Right ventricle myocardium inferior (tissue), 1 donor: ENCODE measurements around the gene TPPP. TPM values are rescaled to one million over a fixed set of nuclear protein-coding genes. Genes with fewer than 3 reads are reported as not detected.

ENCODE experiments used
- ATAC-seq: fragments of 200-7000 bp; cut with Tn5 transposase; one replicate; pipeline ENCODE4 v1.9.1; 2020; ENCODE audit warnings: mild to moderate bottlenecking, moderate library complexity
- DNase-seq: peaks from one replicate; pipeline ENCODE4 v3.0.0; 2021; ENCODE audit errors: missing footprints
- intact Hi-C: fragments of 100-400 bp; cut with DNase I; formaldehyde crosslinking; loops from one replicate; pipeline ENCODE4 v1.11.0; 2022
- total RNA-seq: library from RNA; stranded (reverse); fragmentation: NEBNext Ultra II Directional; extraction: Animal tissue kit (Norgen Biotek cat#: 25700); gene quantifications from one replicate; pipeline ENCODE4 v1.2.1, GENCODE V29; 2021
- donor health status: DM: no; HTN: yes; CAD: no; lungs with severe emphysema.

TPPP gene
- total RNA-seq, 1 donor from 2014 or later: 34.5 TPM

DNA sequence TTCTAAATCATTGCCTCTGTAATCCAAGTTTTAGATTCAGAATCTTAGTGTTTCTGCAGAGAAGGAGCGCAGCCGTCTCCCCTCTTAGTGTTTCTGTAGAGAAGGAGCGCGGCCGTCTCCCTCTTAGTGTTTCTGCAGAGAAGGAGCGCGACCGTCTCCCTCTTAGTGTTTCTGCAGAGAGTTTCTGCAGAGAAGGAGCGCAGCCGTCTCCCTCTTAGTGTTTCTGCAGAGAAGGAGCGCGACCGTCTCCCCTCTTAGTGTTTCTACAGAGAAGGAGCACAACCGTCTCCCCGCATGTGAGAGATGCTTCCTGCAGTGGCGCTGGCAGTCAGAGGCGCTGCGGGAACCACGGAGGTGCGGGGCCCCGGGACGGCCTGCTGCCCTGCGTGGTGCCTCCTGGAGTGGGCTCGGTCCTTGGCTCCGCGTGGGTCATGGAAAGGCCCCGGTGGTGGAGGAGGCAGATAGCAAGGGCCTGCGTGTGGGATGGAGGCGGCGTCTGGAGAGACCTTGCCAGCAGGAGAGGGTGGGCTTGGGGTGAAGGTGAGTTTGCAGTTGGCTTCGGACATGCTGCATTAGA lies 70.1 kb downstream of the TPPP start:
- intact Hi-C loops: no loop called here
- no peak for DNase-seq
- ATAC-seq: no peak

DNA sequence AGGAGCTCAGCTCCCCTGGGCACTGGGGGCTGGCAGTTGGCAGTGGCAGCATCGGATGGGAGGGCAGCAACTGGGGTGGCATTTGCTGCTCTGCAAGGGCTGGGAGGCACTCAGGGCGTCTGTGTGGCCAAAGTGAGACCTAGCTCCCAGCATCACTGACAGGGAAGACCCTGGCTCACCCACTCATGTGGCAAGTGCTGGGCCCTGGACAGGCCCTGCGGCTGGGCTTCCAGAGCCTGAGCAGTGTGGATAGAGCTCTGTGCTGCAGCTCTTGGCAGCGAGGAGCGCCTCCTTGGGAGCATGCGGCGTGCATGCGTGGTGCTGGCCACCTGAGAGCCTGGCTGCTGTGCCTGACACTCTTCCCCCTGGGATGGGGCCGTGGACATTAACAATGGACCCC lies 70.8 kb downstream of the TPPP start:
- DNase-seq: no peak
- intact Hi-C loops: no loop called here
- ATAC-seq: no peak

DNA sequence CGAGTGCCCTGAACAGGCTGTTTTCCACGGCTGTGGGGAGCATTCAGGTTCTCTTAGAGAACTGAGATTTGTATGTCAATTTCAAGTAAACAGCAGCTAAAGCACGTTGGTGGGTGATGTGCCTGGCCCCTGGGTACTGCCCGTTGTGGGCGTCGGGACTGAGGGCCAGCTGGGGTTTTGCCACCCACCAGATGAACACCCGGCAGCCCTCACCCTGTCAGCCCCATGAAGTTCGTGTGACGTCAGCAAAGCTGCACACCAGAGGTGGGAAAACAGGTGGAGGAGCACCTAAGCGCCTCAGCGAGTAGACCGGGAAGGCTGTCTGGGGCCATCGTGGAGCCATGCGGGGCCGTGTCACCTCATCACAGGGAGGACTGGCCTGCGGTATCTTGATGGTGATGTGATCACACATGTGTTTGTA lies 71.8 kb downstream of the TPPP start:
- intact Hi-C loops: no loop called here
- ATAC-seq (no peak), DNase-seq (no peak)

DNA sequence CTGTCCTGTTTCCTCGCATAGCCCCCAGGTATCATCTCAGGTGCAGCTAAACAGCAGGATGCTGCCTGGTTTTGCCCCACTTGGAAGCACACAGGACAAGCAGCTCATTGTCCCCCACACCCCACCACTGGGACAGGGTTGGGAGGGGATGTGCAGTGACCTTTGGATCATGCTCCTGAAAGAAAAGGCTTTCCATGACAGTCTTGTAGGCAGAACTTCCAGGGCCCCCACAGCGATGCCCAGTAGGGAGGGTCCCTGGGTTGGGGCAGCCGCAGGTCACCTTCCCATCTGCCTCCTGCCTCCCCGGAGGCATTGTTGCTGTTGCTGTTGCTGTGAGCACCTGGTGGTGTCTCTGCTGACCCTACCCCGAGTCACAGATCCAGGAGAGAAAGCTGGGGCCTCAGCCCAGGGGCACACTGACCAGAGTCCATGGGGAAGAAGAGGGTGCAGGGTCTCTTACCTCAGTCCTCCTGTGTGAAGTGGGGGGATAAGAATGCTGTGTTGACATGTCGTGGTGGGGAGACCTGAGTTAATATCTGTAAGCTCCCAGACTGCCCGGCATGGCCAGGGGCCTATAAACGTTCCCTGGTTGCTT lies 72.5 kb downstream of the TPPP start:
- intact Hi-C loops: no loop called here
- DNase-seq: no peak
- ATAC-seq: no peak

DNA sequence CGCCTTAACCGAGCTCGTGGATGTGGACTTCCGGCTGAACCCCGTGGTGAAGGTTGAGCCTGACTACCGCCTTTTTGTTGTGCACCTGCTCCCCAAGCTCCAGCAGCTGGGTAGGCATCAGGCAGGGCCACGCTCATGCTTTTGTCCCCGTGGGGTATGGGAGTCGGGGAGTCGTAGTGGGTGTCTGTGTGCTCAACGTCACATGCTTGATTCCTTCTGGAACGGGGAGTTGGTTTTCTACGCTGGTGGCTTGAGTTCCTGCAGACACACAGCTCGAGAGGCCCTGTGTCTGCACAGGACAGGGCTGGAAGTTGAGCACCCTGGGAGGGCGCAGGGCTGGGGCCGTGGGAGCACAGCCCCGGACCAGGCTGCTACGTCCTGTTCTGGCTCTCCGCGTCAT lies 73.0 kb downstream of the TPPP start:
- no peak for ATAC-seq
- intact Hi-C loops: no loop called here
- DNase-seq: no peak

DNA sequence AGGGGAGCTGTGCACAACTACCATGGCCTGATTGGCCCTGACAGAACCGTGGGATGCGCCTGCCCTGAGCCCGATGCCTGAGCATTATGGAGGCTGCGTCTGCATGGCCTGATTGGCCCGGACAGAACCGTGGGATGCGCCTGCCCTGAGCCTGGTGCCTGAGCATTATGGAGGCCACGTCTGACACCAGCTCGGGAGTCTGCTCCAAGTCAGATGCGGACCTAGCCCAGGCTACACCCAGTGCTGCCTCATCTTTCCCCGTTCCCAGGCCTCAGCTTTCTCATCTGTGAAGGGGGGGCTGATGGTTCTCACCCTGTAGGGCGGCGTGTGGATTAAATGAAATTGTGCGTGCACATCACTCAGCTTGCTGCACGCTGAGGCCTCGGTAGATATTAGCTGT lies 73.7 kb downstream of the TPPP start:
- intact Hi-C loops: no loop called here
- ATAC-seq: no peak
- DNase-seq: no peak

DNA sequence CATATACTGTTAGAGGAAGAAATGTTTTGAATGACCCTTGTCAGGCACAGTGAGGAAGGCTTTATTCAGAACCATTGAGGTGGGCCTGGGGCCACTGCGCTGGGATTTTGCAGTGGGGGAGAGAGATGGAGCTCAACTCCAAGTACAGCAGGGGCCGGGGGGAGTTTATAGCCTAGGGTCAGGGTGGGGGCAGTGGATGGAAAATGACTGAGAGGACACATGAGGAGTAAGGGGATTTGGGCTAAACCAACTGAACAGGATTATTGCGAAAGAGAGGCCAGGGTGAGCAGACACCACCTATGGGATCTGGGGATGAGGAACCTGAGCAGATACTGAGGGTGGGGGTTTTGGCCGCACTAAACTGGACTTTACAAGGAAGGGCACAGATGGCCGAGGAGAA lies 74.7 kb downstream of the TPPP start:
- intact Hi-C loops: no loop called here
- no peak for ATAC-seq

DNA sequence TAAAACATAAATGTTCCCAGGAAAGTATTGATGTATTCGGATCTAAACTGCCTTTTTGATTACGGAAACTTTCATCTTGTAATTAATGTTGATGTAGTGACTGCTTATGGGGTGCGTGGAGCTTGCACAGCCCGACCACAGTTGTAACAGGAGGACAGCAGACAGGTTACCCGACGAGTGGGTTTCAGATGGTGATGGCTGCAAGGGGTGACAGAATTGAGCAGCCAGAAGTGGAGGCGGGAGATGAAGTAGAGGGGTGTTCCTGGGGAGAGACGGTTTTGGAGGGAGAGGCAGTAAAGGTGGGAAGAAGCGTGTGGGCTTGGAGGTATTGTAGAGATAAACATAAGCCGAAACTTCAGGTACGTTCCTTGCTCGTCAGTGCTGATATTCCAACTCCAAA lies 75.3 kb downstream of the TPPP start:
- DNase-seq (no peak), ATAC-seq (no peak)
- intact Hi-C loops: no loop called here

More for the DNA sequence above, 74.7 kb downstream of the TPPP start:
- no peak for DNase-seq

DNA sequence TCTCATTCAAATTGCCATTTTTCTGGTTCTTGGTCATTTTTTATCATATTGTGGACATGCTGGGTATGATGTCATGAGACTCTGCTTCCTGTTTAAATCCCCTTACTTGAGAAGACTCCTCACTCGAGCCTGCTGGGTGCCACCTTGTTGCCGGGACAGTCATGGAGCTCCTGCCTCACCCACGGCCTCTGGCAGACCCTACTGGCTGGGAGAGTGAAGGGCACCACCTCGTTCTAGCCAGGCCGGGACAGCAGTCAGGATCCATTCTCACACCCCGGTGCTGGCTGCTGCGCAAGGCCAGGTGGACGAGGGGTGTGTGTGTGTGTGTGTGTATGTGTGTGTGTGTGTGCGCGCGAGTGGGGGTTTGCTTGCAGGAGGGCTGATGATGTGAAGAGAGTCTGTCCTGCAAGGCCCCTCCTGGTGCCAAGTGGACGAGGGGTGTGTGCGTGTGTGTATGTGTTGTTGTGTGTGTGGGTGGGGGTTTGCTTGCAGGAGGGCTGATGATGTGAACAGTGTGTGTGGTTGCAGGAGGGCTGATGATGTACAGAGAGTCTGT lies 76.6 kb downstream of the TPPP start:
- intact Hi-C loops: no loop called here
- ATAC-seq (no peak), DNase-seq (no peak)

DNA sequence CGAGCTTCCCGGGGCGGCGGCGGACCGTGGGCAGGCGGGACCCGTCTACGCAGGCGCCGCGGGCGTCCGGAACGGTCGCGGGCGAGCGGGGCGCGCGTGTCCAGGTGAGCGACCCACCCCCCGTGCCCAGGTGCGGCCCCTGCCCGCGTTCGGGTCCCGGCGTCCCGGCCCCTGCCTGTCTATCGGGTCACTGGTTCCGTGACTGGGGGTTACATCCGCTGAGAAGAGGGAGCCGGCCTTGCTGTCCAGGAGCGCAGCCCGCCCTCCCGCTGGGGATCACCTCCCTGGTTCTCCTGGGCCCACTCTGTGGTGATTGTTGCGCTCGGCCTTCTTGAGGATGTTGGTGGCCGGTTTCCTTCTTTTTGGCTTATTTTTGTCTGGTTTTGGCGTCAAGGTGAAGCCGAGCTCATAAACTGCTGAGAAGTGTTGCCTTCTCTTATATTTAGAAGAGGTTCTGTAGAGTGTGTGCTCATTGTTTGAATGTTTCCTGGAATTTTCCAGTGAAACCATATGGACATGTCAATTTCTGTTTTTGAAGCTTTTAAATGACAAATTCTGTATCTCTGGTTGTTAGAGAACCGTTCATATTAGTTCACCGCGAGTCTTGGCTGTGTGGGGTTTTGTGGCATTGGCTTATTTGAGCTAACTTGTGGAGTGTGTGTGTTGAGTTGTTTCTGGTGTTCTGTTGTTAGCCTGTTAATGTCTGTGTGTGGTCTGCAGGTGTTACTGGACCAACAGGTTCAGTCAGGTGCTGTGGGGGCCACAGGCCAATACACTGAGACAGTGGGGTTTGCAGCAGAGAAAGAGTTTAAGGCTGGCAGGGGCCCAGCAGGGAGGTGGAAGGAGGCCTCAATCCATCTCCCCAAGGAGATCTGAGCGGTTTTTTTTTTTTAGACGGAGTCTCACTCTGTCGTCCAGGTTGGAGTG lies 80.4 kb downstream of the TPPP start:
- intact Hi-C loops: no loop called here
- DNase-seq (peak; percentile 75), ATAC-seq (no peak)

DNA sequence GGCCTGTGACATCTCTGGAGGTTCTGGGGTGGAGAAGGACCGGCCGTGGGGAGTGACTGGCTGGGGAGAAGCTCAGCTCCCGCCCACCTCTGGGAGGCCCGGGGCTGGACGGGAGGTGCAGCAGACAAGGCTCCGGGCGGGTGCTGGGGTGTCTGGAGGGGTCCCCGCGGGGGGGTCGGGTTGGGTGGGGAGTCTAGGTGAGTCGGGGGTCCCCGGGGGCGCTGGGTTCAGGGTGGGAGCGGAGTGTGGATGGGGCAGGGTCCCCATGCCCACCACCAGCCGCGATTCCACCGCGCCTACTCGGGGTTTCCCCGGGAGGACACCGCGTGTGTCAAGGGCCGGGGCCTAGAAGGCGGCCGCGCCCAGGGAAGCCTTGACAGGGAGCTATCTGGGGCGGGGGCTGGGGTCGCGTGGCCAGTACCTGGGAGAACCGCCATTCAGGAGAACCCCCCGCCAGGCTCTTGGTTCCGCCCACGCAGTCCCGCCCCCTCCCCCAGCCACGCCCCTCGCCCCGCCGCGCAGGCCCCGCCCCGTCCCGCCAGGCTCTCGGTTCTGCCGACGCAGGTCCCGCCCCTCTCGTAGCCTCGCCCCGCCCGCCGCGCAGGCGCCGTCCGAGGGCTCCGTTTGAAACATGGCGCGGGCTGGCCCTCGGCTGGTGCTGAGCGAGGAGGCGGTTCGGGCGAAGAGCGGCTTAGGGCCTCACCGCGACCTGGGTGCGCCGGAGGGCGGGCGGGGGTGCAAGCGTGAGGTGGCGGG lies 81.2 kb downstream of the TPPP start, which contains the start of gene CEP72:
CEP72 (plus strand) TSS at position 610 of the 756 bp plus-strand sequence; CDS start at position 632, 22 bp downstream.
- DNase-seq: peak; percentile 96
- ATAC-seq: peak; percentile 97
- intact Hi-C loops: no loop called here

DNA sequence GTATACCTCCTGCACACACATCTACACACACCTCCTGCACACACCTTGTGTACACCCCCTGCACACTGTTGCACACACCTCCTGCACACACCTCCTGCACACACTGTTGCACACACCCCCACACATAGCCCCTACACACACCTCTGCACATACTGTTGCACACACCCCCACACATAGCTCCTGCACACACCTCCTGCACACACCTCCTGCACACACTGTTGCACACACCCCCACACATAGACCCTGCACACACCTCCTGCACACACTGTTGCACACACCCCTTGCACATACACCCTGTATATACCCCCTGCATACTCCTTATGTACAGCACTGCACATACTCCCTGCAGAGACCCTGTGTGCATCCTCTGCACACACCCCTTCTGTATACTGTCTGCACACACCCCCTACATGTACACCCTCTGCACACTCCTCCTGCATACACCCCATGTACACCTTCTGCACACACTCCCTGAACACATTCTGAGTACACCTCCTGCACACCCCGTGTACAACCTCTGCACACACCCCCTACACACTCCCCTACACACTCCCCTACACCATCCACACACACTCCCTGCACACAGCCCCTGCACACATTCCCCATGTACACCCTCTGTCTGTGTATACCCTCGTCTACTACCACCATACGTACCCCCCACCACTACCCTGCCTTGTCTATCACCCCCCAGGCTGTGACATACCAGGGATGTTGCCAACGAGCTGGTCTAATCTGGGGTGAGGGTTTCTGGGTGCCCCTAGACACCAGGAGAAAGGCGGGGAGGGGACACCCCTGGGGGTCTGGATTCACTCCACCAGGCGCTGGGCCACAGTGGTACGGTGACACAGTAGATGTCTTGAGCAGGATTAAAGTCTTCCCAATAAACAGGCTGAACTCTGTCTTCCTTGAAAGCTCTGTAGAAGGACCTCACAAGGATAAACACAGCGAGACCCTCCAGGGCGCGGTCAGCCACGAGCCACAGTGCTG lies 82.1 kb downstream of the TPPP start:
- intact Hi-C loops: no loop called here
- ATAC-seq (no peak), DNase-seq (no peak)

DNA sequence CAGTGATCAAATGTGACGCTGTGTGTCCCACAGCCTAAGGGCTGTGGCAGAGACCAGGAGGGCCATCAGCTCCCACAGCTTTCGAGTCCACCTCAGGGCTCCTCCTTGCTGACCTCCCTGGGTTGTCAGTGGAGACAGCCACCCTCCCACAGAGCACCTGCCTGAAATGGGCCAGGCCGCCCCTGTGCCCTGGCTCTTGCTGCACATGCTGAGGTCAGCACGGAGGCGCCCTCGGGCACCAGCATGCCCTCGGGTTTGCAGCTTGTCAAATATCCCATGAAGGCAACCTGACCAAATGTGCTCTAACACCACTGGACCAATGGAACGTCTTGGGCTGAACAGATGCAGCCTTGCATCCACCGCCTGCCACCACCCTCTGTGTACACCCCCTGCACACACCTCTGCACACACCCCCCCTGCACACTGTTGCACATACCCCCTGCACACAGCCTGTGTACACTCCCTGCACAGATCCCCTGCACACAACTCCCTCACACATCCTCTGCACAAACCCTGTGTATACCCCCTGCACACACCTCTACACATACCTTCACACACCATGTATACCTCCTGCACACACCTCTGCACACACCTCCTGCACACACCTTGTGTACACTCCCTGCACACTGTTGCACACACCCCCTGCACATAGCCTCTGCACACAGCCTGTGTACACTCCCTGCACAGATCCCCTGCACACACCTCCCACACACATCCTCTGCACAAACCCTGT lies 83.0 kb downstream of the TPPP start:
- no peak for DNase-seq
- intact Hi-C loops: no loop called here

More for the DNA sequence above, 83.0 kb downstream of the TPPP start:
- no peak for ATAC-seq
